Mesendoderm (in vitro differentiated cells): ENCODE results near the gene UNKL.

ENCODE experiments used
- DNase-seq: peaks from one replicate; pipeline ENCODE4 v3.0.0; 2013
- H2AK5ac ChIP-seq: 2 replicates; pipeline ENCODE4 v1.6.1; 2013; ENCODE audit warnings: low read length, inconsistent platforms
- H2BK120ac ChIP-seq: 2 replicates; pipeline ENCODE4 v1.6.1; 2013; ENCODE audit warnings: low read depth, mild to moderate bottlenecking, low read length, moderate library complexity, mixed read lengths
- H2BK15ac ChIP-seq: replicated peaks from 2 replicates; pipeline ENCODE4 v1.6.1; 2013; ENCODE audit warnings: low read depth, mild to moderate bottlenecking, moderate library complexity
- H2BK5ac ChIP-seq: 2 replicates; pipeline ENCODE4 v1.6.1; 2013; ENCODE audit warnings: low read length, inconsistent platforms
- H3K18ac ChIP-seq: 2 replicates; pipeline ENCODE4 v1.6.1; 2013; ENCODE audit warnings: mild to moderate bottlenecking, low read length, mixed read lengths
- H3K23ac ChIP-seq: one replicate; pipeline ENCODE4 v1.6.1; 2013; ENCODE audit warnings: low read length
- H3K27ac ChIP-seq: 2 replicates; pipeline ENCODE4 v1.5.1; 2013; ENCODE audit warnings: low read depth, mild to moderate bottlenecking, inconsistent platforms, low read length, moderate library complexity
- H3K27me3 ChIP-seq: 2 replicates; pipeline ENCODE4 v1.6.1; 2013; ENCODE audit warnings: low read length, control low read depth, mild to moderate bottlenecking, inconsistent platforms; ENCODE audit not compliant: insufficient read depth, poor library complexity
- H3K36me3 ChIP-seq: 2 replicates; pipeline ENCODE4 v1.6.1; 2013; ENCODE audit warnings: low read length, inconsistent platforms; ENCODE audit not compliant: control insufficient read depth, insufficient read depth
- H3K4ac ChIP-seq: one replicate; pipeline ENCODE4 v1.6.1; 2013; ENCODE audit warnings: low read depth, mild to moderate bottlenecking, low read length, moderate library complexity
- H3K4me1 ChIP-seq: 2 replicates; pipeline ENCODE4 v1.6.1; 2013; ENCODE audit warnings: low read depth, low read length, inconsistent platforms; ENCODE audit not compliant: control insufficient read depth
- H3K4me2 ChIP-seq: 2 replicates; pipeline ENCODE4 v1.6.1; 2013; ENCODE audit warnings: low read length
- H3K4me3 ChIP-seq: 2 replicates; pipeline ENCODE4 v1.5.1; 2013; ENCODE audit warnings: mild to moderate bottlenecking, low read length
- H3K56ac ChIP-seq: one replicate; pipeline ENCODE4 v1.6.1; 2013; ENCODE audit warnings: low read length
- H3K79me1 ChIP-seq: 2 replicates; pipeline ENCODE4 v1.6.1; 2013; ENCODE audit warnings: low read length, inconsistent platforms
- H3K79me2 ChIP-seq: 2 replicates; pipeline ENCODE4 v1.6.1; 2013; ENCODE audit warnings: mild to moderate bottlenecking, low read length; ENCODE audit not compliant: control insufficient read depth, insufficient read depth
- H3K9ac ChIP-seq: 2 replicates; pipeline ENCODE4 v1.6.1; 2013; ENCODE audit warnings: low read length, inconsistent platforms
- H4K5ac ChIP-seq: one replicate; pipeline ENCODE4 v1.6.1; 2013; ENCODE audit warnings: low read length
- H4K8ac ChIP-seq: one replicate; pipeline ENCODE4 v1.6.1; 2013; ENCODE audit warnings: low read depth, mild to moderate bottlenecking, control low read depth, low read length, moderate library complexity
- WGBS: extraction: QIAGEN DNeasy Blood & Tissue Kit; methylation state at CpG from one replicate; pipeline ENCODE4 v1.1.7; 2013; ENCODE audit warnings: low lambda C conversion rate, missing lambda C conversion rate; ENCODE audit not compliant: insufficient coverage; ENCODE audit errors: extremely low coverage; 5-methylcytosine and 5-hydroxymethylcytosine counted together

The UNKL gene

DNA sequence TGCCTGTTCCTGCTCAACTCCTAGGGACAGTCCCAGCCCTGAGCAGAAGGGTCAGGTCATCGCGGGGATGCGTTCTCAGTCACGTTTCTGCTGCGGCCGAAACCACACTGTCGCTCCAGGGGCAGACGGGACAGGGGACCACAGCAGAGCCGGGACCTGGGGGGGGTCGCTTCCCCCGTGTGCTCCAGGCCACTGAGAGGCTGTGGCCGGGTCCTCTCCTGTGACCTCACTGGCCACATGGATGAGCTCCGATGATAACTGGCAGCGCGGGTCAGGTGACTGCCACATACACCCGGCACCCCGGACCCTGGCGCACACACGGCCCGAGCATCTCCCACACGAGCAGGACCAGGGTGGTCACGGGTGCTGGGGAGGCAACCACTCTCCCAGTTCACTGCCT is 50.0 kb downstream of the UNKL start:
- Histone ChIP-seq H3K23ac (no peak overlapping the region), H3K9ac (no peak overlapping the region), H3K79me1 (peaks cover 4% of the 10 kb centered on the region), H3K79me2 (peaks cover 2% of the 10 kb centered on the region), H3K4me1 (no peaks in the 10 kb centered on the region), H3K4me3 (no peak overlapping the region), H2BK120ac (no peak overlapping the region), H3K4ac (no peak overlapping the region), H2BK5ac (no peak overlapping the region), H3K27me3 (no peaks in the 10 kb centered on the region), H3K56ac (no peak overlapping the region), H3K4me2 (no peak overlapping the region), H2AK5ac (no peak overlapping the region), H2BK15ac (no peak overlapping the region), H4K8ac (no peak overlapping the region), H3K18ac (no peak overlapping the region), H4K5ac (no peak overlapping the region), H3K36me3 (peaks cover 5% of the 10 kb centered on the region), H3K27ac (no peak overlapping the region)
- DNase-seq, result no peak
- no CpG with 5 or more reads among the region's 22 CpGs for WGBS

DNA sequence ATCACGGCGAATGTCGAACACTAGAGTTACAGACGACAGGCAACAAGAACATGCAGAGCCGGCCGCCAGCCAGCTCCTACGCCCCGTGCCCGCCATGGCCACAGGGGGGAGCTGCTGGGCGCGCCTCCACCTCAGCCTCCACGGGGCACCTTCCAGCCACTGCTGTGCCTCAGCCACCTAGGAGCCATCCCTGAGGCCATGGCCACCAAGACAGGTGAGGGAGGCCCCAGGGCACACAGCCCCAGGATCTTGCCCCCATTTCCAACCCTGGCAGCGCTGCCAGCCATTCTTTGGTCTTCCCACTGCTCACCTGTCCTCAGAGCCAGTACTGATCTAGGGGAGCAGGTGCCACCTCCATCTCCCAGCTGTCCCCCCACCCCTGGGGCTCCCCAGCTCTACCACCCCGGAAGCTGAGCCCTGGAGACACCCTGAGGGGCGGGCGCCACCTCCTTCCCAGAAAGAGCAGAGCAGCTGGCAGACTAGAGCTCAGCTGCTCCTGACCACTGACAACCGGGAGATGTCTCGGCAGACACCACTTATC is 50.9 kb downstream of the UNKL start:
- H3K27ac ChIP-seq, result no peak overlapping the region
- no peak overlapping the region for H3K4ac ChIP-seq
- no CpG with 5 or more reads among the region's 18 CpGs for WGBS

DNA sequence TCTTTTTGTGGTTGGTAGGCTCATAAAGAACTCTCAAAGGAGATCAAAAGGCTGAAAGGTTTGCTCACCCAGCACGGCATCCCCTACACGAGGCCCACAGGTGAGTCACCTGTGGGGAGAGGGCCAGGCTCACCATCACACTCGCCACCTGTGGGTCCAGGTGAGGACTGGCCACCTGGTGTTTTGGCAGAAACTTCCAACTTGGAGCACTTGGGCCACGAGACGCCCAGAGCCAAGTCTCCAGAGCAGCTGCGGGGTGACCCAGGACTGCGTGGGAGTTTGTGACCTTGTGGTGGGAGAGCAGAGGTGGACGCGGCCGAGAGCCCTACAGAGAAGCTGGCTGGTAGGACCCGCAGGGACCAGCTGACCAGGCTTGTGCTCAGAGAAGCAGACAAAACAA is 51.7 kb downstream of the UNKL start:
- Histone ChIP-seq H2BK120ac (no peak overlapping the region), H3K79me2 (peaks cover 2% of the 10 kb centered on the region), H3K36me3 (peaks cover 5% of the 10 kb centered on the region), H2BK15ac (no peak overlapping the region), H3K4me2 (no peak overlapping the region), H4K8ac (no peak overlapping the region), H3K18ac (no peak overlapping the region), H3K4me3 (no peak overlapping the region), H4K5ac (no peak overlapping the region), H3K9ac (no peak overlapping the region), H3K23ac (no peak overlapping the region), H2AK5ac (no peak overlapping the region), H3K56ac (no peak overlapping the region), H3K4me1 (no peaks in the 10 kb centered on the region), H3K79me1 (peaks cover 4% of the 10 kb centered on the region), H2BK5ac (no peak overlapping the region), H3K27ac (no peak overlapping the region), H3K4ac (no peak overlapping the region), H3K27me3 (no peaks in the 10 kb centered on the region)
- no CpG with 5 or more reads among the region's 11 CpGs for WGBS
- no peak for DNase-seq

More for the DNA sequence above, 50.9 kb downstream of the UNKL start:
- no peak overlapping the region for H2BK120ac ChIP-seq
- H3K27me3 ChIP-seq, result no peaks in the 10 kb centered on the region
- H3K9ac ChIP-seq, result no peak overlapping the region
- H3K79me1 ChIP-seq, result peaks cover 4% of the 10 kb centered on the region
- no peaks in the 10 kb centered on the region for H3K4me1 ChIP-seq
- no peak overlapping the region for H4K5ac ChIP-seq
- H3K4me2 ChIP-seq, result no peak overlapping the region
- H2AK5ac ChIP-seq, result no peak overlapping the region
- H3K36me3 ChIP-seq, result peaks cover 5% of the 10 kb centered on the region
- H3K79me2 ChIP-seq, result peaks cover 2% of the 10 kb centered on the region
- no peak overlapping the region for H3K23ac ChIP-seq
- no peak overlapping the region for H3K18ac ChIP-seq
- peak; percentile 65 for DNase-seq
- H3K4me3 ChIP-seq, result no peak overlapping the region
- H4K8ac ChIP-seq, result no peak overlapping the region
- H2BK15ac ChIP-seq, result no peak overlapping the region
- H3K56ac ChIP-seq, result no peak overlapping the region
- no peak overlapping the region for H2BK5ac ChIP-seq

DNA sequence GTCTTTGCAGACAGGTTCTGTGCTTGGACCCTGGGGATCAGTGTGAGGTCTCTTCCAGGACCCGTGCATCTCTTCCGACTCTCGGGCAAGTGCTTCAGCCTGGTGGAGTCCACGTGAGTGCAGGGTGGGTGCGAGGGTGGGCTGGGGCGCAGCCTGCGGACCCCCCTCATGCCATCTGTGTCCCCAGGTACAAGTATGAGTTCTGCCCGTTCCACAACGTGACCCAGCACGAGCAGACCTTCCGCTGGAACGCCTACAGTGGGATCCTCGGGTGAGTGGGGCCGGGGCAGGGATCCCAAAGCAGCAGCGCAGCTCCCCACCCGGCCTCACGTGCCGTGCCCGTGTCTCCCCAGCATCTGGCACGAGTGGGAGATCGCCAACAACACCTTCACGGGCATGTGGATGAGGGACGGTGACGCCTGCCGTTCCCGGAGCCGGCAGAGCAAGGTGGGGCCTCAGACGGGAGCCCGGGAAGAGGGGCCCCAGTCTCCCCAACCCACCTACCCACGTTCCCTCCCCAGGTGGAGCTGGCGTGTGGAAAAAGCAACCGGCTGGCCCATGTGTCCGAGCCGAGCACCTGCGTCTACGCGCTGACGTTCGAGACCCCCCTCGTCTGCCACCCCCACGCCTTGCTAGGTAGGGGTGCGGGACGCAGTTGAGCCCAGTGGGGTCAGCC is 52.7 kb downstream of the UNKL start:
- Histone ChIP-seq H3K4me1 (no peaks in the 10 kb centered on the region), H2AK5ac (no peak overlapping the region), H3K56ac (no peak overlapping the region), H3K9ac (no peak overlapping the region), H3K18ac (no peak overlapping the region), H3K4ac (no peak overlapping the region), H3K4me3 (no peak overlapping the region), H3K36me3 (peaks cover 5% of the 10 kb centered on the region), H3K27me3 (no peaks in the 10 kb centered on the region), H3K27ac (no peak overlapping the region), H4K5ac (no peak overlapping the region), H3K79me2 (peaks cover 2% of the 10 kb centered on the region), H2BK120ac (no peak overlapping the region), H2BK15ac (no peak overlapping the region), H3K23ac (no peak overlapping the region), H3K4me2 (no peak overlapping the region), H4K8ac (no peak overlapping the region), H3K79me1 (peaks cover 4% of the 10 kb centered on the region), H2BK5ac (no peak overlapping the region)
- no peak for DNase-seq
- no CpG with 5 or more reads among the region's 43 CpGs for WGBS

DNA sequence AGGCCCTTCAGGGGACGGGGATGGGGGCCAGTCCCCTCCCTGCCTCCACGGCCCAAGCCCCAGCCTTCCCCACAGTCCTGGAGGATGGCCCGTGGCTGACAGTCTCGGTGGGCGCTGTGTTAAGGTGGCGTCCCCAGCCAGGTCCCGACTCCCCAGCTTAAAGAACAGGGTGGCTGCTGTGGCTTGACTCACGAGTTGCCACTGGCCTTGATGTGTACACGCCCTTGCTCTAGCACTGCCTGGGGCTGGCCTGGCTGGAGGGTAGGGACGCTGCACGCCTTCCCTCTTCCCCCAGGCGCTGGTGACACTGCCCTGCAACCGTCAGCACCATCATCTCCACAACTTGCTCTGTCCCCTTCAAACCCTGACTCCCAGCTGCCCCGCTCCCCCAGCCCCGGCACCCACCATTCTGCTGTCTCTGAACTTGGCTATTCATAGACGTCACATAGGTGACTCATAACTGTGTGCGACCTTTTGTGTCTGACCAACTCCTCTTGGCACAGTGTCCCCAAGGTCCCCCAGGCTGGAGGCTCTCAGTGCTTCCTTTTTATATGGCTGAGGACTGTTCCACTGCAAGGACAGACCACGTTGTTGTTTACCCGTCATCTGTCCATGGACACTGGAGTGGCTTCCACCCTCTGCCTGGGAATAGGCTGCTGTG is 56.5 kb downstream of the UNKL start:
- DNase-seq, result no peak
- Histone ChIP-seq H3K27me3 (no peaks in the 10 kb centered on the region), H4K5ac (no peak overlapping the region), H3K27ac (peak overlapping the region; percentile 10), H2BK120ac (no peak overlapping the region), H3K79me2 (peaks cover 8% of the 10 kb centered on the region), H3K9ac (no peak overlapping the region), H3K4me1 (no peaks in the 10 kb centered on the region), H3K23ac (no peak overlapping the region), H2BK5ac (no peak overlapping the region), H2AK5ac (no peak overlapping the region), H3K79me1 (peaks cover 6% of the 10 kb centered on the region), H4K8ac (no peak overlapping the region), H3K56ac (no peak overlapping the region), H3K4me3 (no peak overlapping the region), H3K4me2 (no peak overlapping the region), H2BK15ac (no peak overlapping the region), H3K4ac (no peak overlapping the region), H3K18ac (no peak overlapping the region), H3K36me3 (no peaks in the 10 kb centered on the region)
- WGBS, result no CpG with 5 or more reads among the region's 19 CpGs
